HG03571 (cell line): ENCODE measurements around the gene GUCY1B1.

Experiments
- ATAC-seq: cut with Tn5 transposase; IDR thresholded peaks from one replicate; pipeline ENCODE4 v1.9.1; 2021; ENCODE audit not compliant: unreplicated experiment

Gene GUCY1B1

GRCh38 chr4:155761047-155761446 is 2.2 kb downstream of the GUCY1B1 start:
- ATAC-seq, result no peak

- ATAC-seq, result no peak
Observed at GRCh38 chr4:155761916-155762315, 3.1 kb downstream of the GUCY1B1 start.

- ATAC-seq, result no peak
Observed at GRCh38 chr4:155762334-155762733, 3.5 kb downstream of the GUCY1B1 start.

GRCh38 chr4:155763551-155763950 is 4.7 kb downstream of the GUCY1B1 start:
- ATAC-seq, result no peak

- no peak for ATAC-seq
Observed at GRCh38 chr4:155765149-155765548, 6.3 kb downstream of the GUCY1B1 start.

- no peak for ATAC-seq
Observed at GRCh38 chr4:155766622-155767021, 7.8 kb downstream of the GUCY1B1 start.

- ATAC-seq, result no peak
Observed at GRCh38 chr4:155768370-155768769, 9.5 kb downstream of the GUCY1B1 start.

GRCh38 chr4:155769090-155769489 is 10.3 kb downstream of the GUCY1B1 start:
- peak; percentile 71 for ATAC-seq

GRCh38 chr4:155772459-155773195 is 13.8 kb downstream of the GUCY1B1 start:
- ATAC-seq, result no peak

GRCh38 chr4:155773196-155773800 is 14.5 kb downstream of the GUCY1B1 start:
- ATAC-seq, result no peak

GRCh38 chr4:155774033-155774432 is 15.2 kb downstream of the GUCY1B1 start:
- no peak for ATAC-seq

- no peak for ATAC-seq
Observed at GRCh38 chr4:155777971-155778735, 19.3 kb downstream of the GUCY1B1 start.

- ATAC-seq, result no peak
Observed at GRCh38 chr4:155780775-155781174, 22.0 kb downstream of the GUCY1B1 start.

- ATAC-seq, result no peak
Observed at GRCh38 chr4:155781249-155781831, 22.5 kb downstream of the GUCY1B1 start.

- no peak for ATAC-seq
Observed at GRCh38 chr4:155784637-155785036, 25.8 kb downstream of the GUCY1B1 start.

- no peak for ATAC-seq
Observed at GRCh38 chr4:155785828-155786227, 27.0 kb downstream of the GUCY1B1 start.

- peak; percentile 96 for ATAC-seq
Observed at GRCh38 chr4:155787113-155787710, 28.4 kb downstream of the GUCY1B1 start.

GRCh38 chr4:155789391-155789790 is 30.6 kb downstream of the GUCY1B1 start:
- ATAC-seq, result peak; percentile 47

- no peak for ATAC-seq
Observed at GRCh38 chr4:155789982-155790381, 31.2 kb downstream of the GUCY1B1 start.

GRCh38 chr4:155794589-155795236 is 35.9 kb downstream of the GUCY1B1 start:
- ATAC-seq, result no peak

- no peak for ATAC-seq
Observed at GRCh38 chr4:155795991-155796390, 37.2 kb downstream of the GUCY1B1 start.
